RCC 7860 (cell line): Measurements from ENCODE around the gene NSUN2.
"Not testable (repeated sequence)": the region's sequence is repeated elsewhere in the genome, so short reads cannot be mapped to it uniquely, and the experiment has no call there.

Source experiments
- DNase-seq: peaks from one replicate; pipeline ENCODE4 v3.0.0-alpha.2; 2015; ENCODE audit warnings: low spot score
- FAIRE-seq: peaks from 2 replicates; lab custom pipeline; 2012; peaks lifted over from hg19 to GRCh38; lab: Jason Lieb, UNC

Gene NSUN2

GRCh38 chr5:6632888-6633468, at the start of gene NSUN2, which contains the start of gene SRD5A1:
Gene NSUN2 (minus strand): TSS chr5:6633044. CDS start chr5:6632979, 65 bp downstream.
Gene SRD5A1 (plus strand): TSS chr5:6633440. CDS start chr5:6633577, 137 bp downstream.
- DNase-seq (peak; percentile 83), FAIRE-seq (no peak)

- FAIRE-seq (no peak), DNase-seq (no peak)
Measured at GRCh38 chr5:6682239-6682638, 49.4 kb upstream of the NSUN2 start.

- DNase-seq (no peak), FAIRE-seq (no peak)
Measured at GRCh38 chr5:6681682-6682081, 48.8 kb upstream of the NSUN2 start.

- DNase-seq (no peak), FAIRE-seq (no peak)
Measured at GRCh38 chr5:6680922-6681321, 48.1 kb upstream of the NSUN2 start.

GRCh38 chr5:6678385-6678784, 45.5 kb upstream of the NSUN2 start:
- DNase-seq: no peak
- no peak for FAIRE-seq

- peak; percentile 25 for DNase-seq
- no peak for FAIRE-seq
Measured at GRCh38 chr5:6676702-6677101, 43.9 kb upstream of the NSUN2 start.

GRCh38 chr5:6675784-6676491, 43.1 kb upstream of the NSUN2 start:
- DNase-seq (no peak), FAIRE-seq (no peak)

GRCh38 chr5:6674886-6675285, 42.0 kb upstream of the NSUN2 start:
- DNase-seq: no peak
- no peak for FAIRE-seq

- FAIRE-seq (no peak), DNase-seq (no peak)
Measured at GRCh38 chr5:6674421-6674820, 41.6 kb upstream of the NSUN2 start.

GRCh38 chr5:6673963-6674362, 41.1 kb upstream of the NSUN2 start:
- DNase-seq: no peak
- FAIRE-seq: peak; percentile 75

- FAIRE-seq (no peak), DNase-seq (no peak)
Measured at GRCh38 chr5:6673031-6673430, 40.2 kb upstream of the NSUN2 start.

- DNase-seq, FAIRE-seq: not testable (repeated sequence)
Measured at GRCh38 chr5:6668717-6669116, 35.9 kb upstream of the NSUN2 start.

- FAIRE-seq (no peak), DNase-seq (no peak)
Measured at GRCh38 chr5:6667648-6668047, 34.8 kb upstream of the NSUN2 start.

GRCh38 chr5:6666762-6667161, 33.9 kb upstream of the NSUN2 start:
- FAIRE-seq: no peak
- DNase-seq: no peak

GRCh38 chr5:6660688-6661087, 27.8 kb upstream of the NSUN2 start:
- FAIRE-seq: no peak
- no peak for DNase-seq

GRCh38 chr5:6659941-6660684, 27.3 kb upstream of the NSUN2 start:
- no peak for FAIRE-seq
- DNase-seq: peak; percentile 59

GRCh38 chr5:6656680-6657079, 23.8 kb upstream of the NSUN2 start:
- DNase-seq: no peak

GRCh38 chr5:6655432-6655831, 22.6 kb upstream of the NSUN2 start:
- DNase-seq: no peak
- FAIRE-seq: no peak

More at GRCh38 chr5:6656680-6657079, 23.8 kb upstream of the NSUN2 start:
- no peak for FAIRE-seq

GRCh38 chr5:6652025-6652424, 19.2 kb upstream of the NSUN2 start:
- FAIRE-seq (no peak), DNase-seq (no peak)

GRCh38 chr5:6649681-6650080, 16.8 kb upstream of the NSUN2 start:
- no peak for FAIRE-seq
- no peak for DNase-seq

- FAIRE-seq (no peak), DNase-seq (no peak)
Measured at GRCh38 chr5:6649186-6649585, 16.3 kb upstream of the NSUN2 start.
